Measurements from ENCODE around the gene EFNB2. TPM values are rescaled to one million over a fixed set of nuclear protein-coding genes. Genes with fewer than 3 reads are reported as not detected.

Gene EFNB2
- total and polyA plus RNA-seq, 7 donors: 7.2 to 36.1 (median 12.9) TPM

DNA sequence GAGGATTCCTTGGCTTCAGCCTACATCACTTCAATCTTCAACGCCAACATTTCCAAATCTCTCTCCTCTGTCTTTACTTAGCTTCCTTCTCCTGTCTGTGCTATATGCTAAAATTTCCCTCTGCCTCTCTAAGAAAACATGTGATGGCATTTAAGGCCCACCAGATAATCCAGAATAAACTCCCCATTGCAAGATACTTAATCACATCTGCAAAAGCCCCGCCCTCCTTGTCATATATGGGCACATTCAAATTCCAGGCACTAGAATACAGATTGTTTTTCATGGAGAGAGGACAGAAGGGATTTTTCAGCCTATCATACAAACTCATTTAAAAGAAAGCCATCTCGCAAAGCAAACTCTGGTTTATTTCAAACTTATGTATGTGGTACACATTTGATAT lies 16.3 kb upstream of the EFNB2 start:
- DNase-seq: no peak
- Histone ChIP-seq H3K4me1 (peaks cover 0 to 39% (median 21%) of the 10 kb centered on the region in 4 donors), H3K9me3 (no peaks in the 10 kb centered on the region), H3K4me3 (no peak overlapping the region), H3K27ac (no peak overlapping the region), H3K27me3 (no peaks in the 10 kb centered on the region), H3K36me3 (peaks cover 2 to 41% (median 15%) of the 10 kb centered on the region in 4 donors)
- intact Hi-C loops (cut with DNase I): no loop called here
- TF ChIP-seq POLR2AphosphoS5 (IDR thresholded peaks at IDR 0.05): no peak
- TF ChIP-seq, protein P1, sequence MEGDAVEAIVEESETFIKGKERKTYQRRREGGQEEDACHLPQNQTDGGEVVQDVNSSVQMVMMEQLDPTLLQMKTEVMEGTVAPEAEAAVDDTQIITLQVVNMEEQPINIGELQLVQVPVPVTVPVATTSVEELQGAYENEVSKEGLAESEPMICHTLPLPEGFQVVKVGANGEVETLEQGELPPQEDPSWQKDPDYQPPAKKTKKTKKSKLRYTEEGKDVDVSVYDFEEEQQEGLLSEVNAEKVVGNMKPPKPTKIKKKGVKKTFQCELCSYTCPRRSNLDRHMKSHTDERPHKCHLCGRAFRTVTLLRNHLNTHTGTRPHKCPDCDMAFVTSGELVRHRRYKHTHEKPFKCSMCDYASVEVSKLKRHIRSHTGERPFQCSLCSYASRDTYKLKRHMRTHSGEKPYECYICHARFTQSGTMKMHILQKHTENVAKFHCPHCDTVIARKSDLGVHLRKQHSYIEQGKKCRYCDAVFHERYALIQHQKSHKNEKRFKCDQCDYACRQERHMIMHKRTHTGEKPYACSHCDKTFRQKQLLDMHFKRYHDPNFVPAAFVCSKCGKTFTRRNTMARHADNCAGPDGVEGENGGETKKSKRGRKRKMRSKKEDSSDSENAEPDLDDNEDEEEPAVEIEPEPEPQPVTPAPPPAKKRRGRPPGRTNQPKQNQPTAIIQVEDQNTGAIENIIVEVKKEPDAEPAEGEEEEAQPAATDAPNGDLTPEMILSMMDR (IDR thresholded peaks at IDR 0.05): no peak
- no peak for TF ChIP-seq EP300 (IDR thresholded peaks at IDR 0.05)
- TF ChIP-seq POLR2A (IDR thresholded peaks at IDR 0.05): no peak
- 95 to 100% methylated on average over 3 of the region's 3 CpGs for WGBS, 2 donors

DNA sequence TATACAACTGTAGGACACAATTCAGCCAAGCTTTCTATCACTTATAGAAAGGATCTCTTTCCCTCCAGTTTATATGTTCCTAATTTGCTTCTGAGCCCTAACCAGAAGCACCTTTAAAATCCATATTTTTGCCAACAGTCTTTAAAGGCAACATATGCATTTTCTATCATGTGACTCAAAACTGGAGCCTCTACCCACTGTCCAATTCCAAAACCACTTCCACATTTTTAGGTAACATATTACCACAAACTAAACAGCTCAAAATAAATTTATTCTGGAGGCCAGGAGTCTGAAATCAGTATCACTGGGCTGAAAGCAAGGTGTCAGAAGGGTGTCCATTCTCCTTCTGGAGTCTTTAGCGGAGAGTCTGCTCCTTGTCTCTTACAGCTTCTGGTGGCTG lies 15.9 kb upstream of the EFNB2 start:
- no peak overlapping the region for H3K4me3 ChIP-seq
- intact Hi-C loops (cut with DNase I): no loop called here
- no peak for TF ChIP-seq EP300 (IDR thresholded peaks at IDR 0.05)
- TF ChIP-seq POLR2AphosphoS5 (IDR thresholded peaks at IDR 0.05): no peak
- TF ChIP-seq, protein P1 (IDR thresholded peaks at IDR 0.05): no peak
- no peak for TF ChIP-seq POLR2A (IDR thresholded peaks at IDR 0.05)
- 96 to 98% methylated on average over 1 of the region's 1 CpG for WGBS, 2 donors
- H3K36me3 ChIP-seq: peaks cover 0 to 41% (median 11%) of the 10 kb centered on the region in 4 donors
- peak overlapping the region in 1 of 4 donors; percentile 1 for H3K27ac ChIP-seq
- no peaks in the 10 kb centered on the region for H3K9me3 ChIP-seq
- DNase-seq: no peak
- peaks cover 0 to 36% (median 20%) of the 10 kb centered on the region in 4 donors for H3K4me1 ChIP-seq
- no peaks in the 10 kb centered on the region for H3K27me3 ChIP-seq

DNA sequence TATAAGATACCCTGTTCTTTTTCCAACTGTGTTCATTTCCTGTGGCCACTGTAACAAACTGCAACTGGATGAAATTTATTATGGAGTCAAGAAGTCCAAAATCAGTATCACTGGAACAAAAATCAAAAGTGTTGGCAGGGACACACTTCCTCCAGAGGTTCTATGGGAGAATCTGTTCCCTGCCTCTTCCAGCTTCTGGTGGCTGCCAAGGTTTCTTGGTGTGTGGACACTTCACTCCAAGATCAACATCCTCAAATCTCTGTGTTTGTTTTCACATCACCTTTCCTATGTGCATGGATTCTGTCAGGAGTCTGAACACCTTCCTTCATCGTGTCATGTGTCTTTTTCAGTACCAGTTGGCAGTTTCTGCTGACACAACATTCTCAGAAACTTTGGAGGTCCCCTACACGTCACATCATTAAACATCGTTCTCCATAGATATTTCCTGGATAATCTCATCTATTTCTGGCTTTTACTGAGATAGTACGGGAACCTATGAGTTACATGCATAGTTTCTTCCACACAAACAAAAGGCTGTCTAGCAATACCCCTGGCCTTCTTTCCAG lies 15.2 kb upstream of the EFNB2 start:
- intact Hi-C loops (cut with DNase I): no loop called here
- DNase-seq: no peak
- Histone ChIP-seq H3K4me1 (peaks cover 0 to 29% (median 18%) of the 10 kb centered on the region in 4 donors), H3K9me3 (no peaks in the 10 kb centered on the region), H3K4me3 (no peak overlapping the region), H3K27ac (peak overlapping the region in 1 of 4 donors; percentile 1), H3K27me3 (no peaks in the 10 kb centered on the region), H3K36me3 (peaks cover 0 to 39% (median 5%) of the 10 kb centered on the region in 4 donors)
- WGBS, 2 donors: 90 to 91% methylated on average over 4 of the region's 4 CpGs
- no peak for TF ChIP-seq EP300 (IDR thresholded peaks at IDR 0.05)
- no peak for TF ChIP-seq POLR2A (IDR thresholded peaks at IDR 0.05)
- no peak for TF ChIP-seq POLR2AphosphoS5 (IDR thresholded peaks at IDR 0.05)
- TF ChIP-seq, protein P1 (IDR thresholded peaks at IDR 0.05): no peak

DNA sequence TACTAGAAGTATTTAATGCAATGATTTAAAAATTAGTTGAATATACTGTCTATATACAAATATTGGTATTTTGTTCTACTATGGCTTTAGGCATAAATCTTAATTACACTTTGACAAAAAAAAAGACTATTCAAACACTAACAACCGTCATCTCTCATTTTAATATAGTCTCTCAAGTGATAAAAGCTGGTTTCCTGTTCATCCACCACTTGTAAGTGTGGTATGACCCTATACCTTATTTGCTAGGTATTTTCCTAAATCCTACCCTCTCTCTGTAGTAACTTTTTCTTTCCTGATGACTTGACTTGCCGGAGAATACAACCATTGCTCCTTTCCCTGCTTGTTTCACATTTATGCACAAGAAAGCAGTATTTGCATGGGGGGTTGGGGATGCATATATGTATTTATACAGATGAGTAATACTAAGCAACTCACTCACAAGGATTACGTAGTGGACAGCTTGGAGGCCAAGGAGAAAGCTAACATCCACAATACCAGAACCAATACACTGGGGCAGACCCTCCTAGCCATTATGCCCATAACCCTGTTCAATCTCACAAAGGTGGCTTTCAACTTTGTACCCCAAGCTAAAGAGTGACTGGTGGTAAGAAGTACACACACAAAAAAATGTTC lies 12.7 kb upstream of the EFNB2 start:
- WGBS, 2 donors: 75 to 86% methylated on average over 3 of the region's 3 CpGs
- no peaks in the 10 kb centered on the region for H3K9me3 ChIP-seq
- H3K4me1 ChIP-seq: peaks cover 0 to 26% (median 18%) of the 10 kb centered on the region in 4 donors
- no peak overlapping the region for H3K27ac ChIP-seq
- intact Hi-C loops (cut with DNase I): no loop called here
- no peak overlapping the region for H3K4me3 ChIP-seq
- H3K27me3 ChIP-seq: no peaks in the 10 kb centered on the region
- peaks cover 0 to 30% (median 0%) of the 10 kb centered on the region in 4 donors for H3K36me3 ChIP-seq
- DNase-seq: no peak
- TF ChIP-seq, protein P1 (IDR thresholded peaks at IDR 0.05): no peak
- TF ChIP-seq POLR2A (IDR thresholded peaks at IDR 0.05): no peak
- TF ChIP-seq EP300 (IDR thresholded peaks at IDR 0.05): no peak

Measured in sigmoid colon (tissue), 7 donors.